Right lobe of liver (tissue), 6 donors: ENCODE data around the gene MSMO1. TPM values are rescaled to one million over a fixed set of nuclear protein-coding genes. Genes with fewer than 3 reads are reported as not detected.

ENCODE experiments used
- ATAC-seq, 4 donors: fragments of 200-7000 bp; cut with Tn5 transposase; one replicate each; pipeline ENCODE4 v1.9.1; 2020; ENCODE audit warnings: mild to moderate bottlenecking in 4 of 4, moderate library complexity in 4 of 4
- DNase-seq, 3 donors: peaks; one replicate each; pipeline ENCODE4 v3.0.0-alpha.2; 2020
- H3K27ac ChIP-seq, 3 donors: fragments of 200-600 bp; one replicate each; pipeline ENCODE4 v1.8.0; 2022
- H3K27me3 ChIP-seq, 2 donors: fragments of 200-600 bp; one replicate each; pipeline ENCODE4 v1.8.0; 2022
- H3K36me3 ChIP-seq, 4 donors: fragments of 200-600 bp; sonication (generic) in 1 of 4; one replicate each; pipeline versions ENCODE4 v1.5.1 to v1.8.0; 2017 to 2022; ENCODE audit warnings: control low read depth in 1 of 4
- H3K4me1 ChIP-seq, 4 donors: fragments of 200-600 bp; sonication (generic) in 1 of 4; one replicate each; pipeline versions ENCODE4 v1.5.1 to v1.8.0; 2017 to 2022; ENCODE audit warnings: control low read depth in 1 of 4
- H3K4me3 ChIP-seq, 3 donors: fragments of 200-600 bp; one replicate each; pipeline ENCODE4 v1.8.0; 2022
- H3K9me3 ChIP-seq, 4 donors: fragments of 200-600 bp; sonication (generic) in 1 of 4; one replicate each; pipeline versions ENCODE4 v1.5.1 to v1.8.0; 2017 to 2022; ENCODE audit warnings: control low read depth in 1 of 4
- POLR2A ChIP-seq: fragments of 450-650 bp; IDR thresholded peaks from one replicate; pipeline ENCODE4 v1.6.1; 2017; ENCODE audit warnings: antibody characterized with exemption, mild to moderate bottlenecking
- WGBS: methylation state at CpG from one replicate; pipeline ENCODE4 v1.1.6; 2018; ENCODE audit warnings: low coverage, low lambda C conversion rate; ENCODE audit not compliant: insufficient coverage; ENCODE audit errors: missing lambda C conversion rate; 5-methylcytosine and 5-hydroxymethylcytosine counted together
- intact Hi-C, 2 donors: fragments of 100-400 bp; cut with DNase I; formaldehyde crosslinking; loops; one replicate each; pipeline versions ENCODE4 v1.11.2 to v1.14.1; 2022
- total RNA-seq, 6 experiments: library from RNA; depleted of rRNA in 2 of 6; stranded (reverse); fragments of >200 nt in 2 of 6; fragmentation: NEBNext Ultra II Directional in 3 of 6; extraction: Animal tissue kit (Norgen Biotek cat#: 25700) in 3 of 6; gene quantifications; one replicate each; pipeline versions ENCODE4 v1.1.0 to v1.2.4, GENCODE V29; 2016 to 2023
- TF ChIP-seq, protein P1 (sequence below), 4 donors: fragments of 200-600 bp in 3 of 4; fragments of 450-650 bp in 1 of 4; IDR thresholded peaks; one replicate each; pipeline versions ENCODE4 v1.5.1 to v1.8.0; 2016 to 2022; ENCODE audit warnings: antibody characterized with exemption in 4 of 4, mild to moderate bottlenecking in 2 of 4
- donor health status: DM: no; HTN: yes; CAD: no.
- donor health status: DM: no; HTN: no; CAD: no.
- donor health status: DM: no; HTN: no; CAD: no.
- donor health status: DM: no; HTN: yes; CAD: no.
- donor health status: DM: no; HTN: yes; CAD: no.

Gene MSMO1
- total RNA-seq, 6 experiments from 2014 or later: 81.8 to 368 (median 122) TPM

GRCh38 chr4:165345666-165346417, 18.4 kb downstream of the MSMO1 start:
- intact Hi-C loops: loop anchor here in 1 of 2 donors (10.0 kb wide), 1 partner anchor 221 kb away; no protein-coding TSS in a partner anchor
- ATAC-seq (peak; percentile 10 to 54 (median 40)), DNase-seq (no peak)
- Histone ChIP-seq H3K36me3 (peaks cover 0 to 24% (median 5%) of the 10 kb centered on the region in 4 donors), H3K27ac (no peak overlapping the region), H3K9me3 (no peaks in the 10 kb centered on the region), H3K4me3 (no peak overlapping the region), H3K27me3 (no peaks in the 10 kb centered on the region), H3K4me1 (peaks cover 0 to 14% (median 0%) of the 10 kb centered on the region in 4 donors)
- WGBS: 60% methylated on average over 10 of the region's 10 CpGs
- TF ChIP-seq, protein P1, sequence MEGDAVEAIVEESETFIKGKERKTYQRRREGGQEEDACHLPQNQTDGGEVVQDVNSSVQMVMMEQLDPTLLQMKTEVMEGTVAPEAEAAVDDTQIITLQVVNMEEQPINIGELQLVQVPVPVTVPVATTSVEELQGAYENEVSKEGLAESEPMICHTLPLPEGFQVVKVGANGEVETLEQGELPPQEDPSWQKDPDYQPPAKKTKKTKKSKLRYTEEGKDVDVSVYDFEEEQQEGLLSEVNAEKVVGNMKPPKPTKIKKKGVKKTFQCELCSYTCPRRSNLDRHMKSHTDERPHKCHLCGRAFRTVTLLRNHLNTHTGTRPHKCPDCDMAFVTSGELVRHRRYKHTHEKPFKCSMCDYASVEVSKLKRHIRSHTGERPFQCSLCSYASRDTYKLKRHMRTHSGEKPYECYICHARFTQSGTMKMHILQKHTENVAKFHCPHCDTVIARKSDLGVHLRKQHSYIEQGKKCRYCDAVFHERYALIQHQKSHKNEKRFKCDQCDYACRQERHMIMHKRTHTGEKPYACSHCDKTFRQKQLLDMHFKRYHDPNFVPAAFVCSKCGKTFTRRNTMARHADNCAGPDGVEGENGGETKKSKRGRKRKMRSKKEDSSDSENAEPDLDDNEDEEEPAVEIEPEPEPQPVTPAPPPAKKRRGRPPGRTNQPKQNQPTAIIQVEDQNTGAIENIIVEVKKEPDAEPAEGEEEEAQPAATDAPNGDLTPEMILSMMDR (IDR thresholded peaks at IDR 0.05): peak in 1 of 4 donors; percentile 20
- no peak for TF ChIP-seq POLR2A

DNA sequence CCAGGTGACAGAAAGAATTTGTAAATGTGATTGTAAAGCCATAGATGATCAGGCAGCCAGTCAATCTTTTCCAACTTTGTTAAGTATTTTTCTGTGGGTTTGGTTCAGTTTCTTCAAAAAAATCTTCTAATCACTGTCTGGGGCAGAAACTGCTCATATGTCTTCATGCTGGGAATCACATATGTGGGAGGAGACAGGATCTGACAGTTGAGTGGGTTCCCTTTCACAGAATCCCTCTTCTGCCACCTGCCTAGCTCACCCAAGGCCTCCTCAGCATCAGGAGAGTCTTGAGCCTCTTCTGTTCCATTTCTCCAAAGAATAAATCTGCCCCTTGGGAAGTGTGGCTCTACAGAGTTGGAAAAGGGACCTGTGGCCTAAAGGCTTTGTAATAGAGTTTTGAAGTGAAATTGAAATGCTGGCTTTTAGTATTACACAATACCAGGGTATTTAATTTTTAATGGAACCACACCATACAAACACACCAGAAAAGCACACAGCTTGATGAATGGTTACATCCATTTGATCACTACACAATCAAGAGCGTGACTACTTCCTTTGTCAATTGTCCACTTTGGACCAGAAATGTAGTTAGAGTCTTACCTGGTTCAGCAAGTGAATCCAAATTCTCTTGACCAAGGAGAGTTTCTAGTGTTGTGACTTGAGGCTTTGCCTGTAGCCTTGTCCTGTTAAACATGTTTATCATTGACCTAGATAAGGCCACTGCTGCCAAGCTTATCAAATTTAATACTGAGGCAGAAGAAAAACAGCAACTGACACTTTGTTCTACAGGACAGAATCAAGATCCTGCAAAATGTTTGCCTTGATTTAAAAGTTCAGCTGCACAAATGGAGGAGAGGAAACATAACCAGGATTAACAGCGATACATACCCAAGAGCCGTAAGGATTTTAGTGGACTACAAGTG, 20.4 kb downstream of the MSMO1 start:
- H3K9me3 ChIP-seq: no peaks in the 10 kb centered on the region
- WGBS: 74% methylated on average over 3 of the region's 3 CpGs
- H3K36me3 ChIP-seq: peaks cover 0 to 3% (median 0%) of the 10 kb centered on the region in 4 donors
- intact Hi-C loops: loop anchor here in 1 of 2 donors (10.0 kb wide), 1 partner anchor 223 kb away; no protein-coding TSS in a partner anchor
- DNase-seq: no peak
- H3K4me1 ChIP-seq: peaks cover 0 to 14% (median 0%) of the 10 kb centered on the region in 4 donors
- ATAC-seq: peak; percentile 34 to 64 (median 58)
- no peaks in the 10 kb centered on the region for H3K27me3 ChIP-seq
- peak overlapping the region in 1 of 3 donors; percentile 2 for H3K27ac ChIP-seq
- H3K4me3 ChIP-seq: no peak overlapping the region
- TF ChIP-seq POLR2A: no peak
- TF ChIP-seq, protein P1 (IDR thresholded peaks at IDR 0.05): no peak

DNA sequence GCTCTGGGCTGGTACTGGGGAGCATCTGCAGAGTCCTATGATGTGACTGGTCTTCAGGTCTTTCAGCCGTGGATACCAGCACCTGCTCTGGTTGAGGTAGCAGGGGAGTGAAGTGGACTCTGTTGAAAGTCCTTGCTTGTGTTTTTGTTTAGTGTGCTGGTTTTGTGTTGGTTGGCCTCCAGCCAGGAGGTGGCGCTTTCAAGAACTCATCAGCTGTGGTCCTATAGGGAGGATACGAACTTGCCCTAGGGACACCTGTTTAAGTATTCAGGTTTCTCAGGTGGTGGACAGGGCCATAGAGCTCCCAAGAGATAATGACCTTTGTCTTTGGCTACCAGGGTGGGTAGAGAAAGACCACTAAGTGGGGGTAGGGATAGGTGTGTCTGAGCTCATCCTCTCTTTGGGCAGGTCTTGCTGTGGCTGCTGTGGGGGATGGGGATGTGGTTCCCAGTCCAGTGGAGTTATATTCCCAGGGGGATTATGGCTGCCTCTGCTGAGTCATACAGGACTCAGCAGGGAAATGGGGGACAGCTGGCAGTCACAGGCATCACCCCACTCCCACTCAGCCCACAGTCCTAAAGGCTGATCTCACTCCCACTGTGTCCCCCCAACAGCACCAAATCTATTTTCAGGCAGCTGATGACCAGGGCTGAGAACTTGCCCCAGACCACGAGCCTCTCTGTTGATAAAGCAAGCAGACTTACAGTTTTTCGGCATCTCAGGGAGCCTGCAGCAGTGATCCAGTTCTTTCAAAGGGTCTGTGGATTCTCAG, 24.1 kb downstream of the MSMO1 start:
- H3K36me3 ChIP-seq: no peaks in the 10 kb centered on the region
- H3K27me3 ChIP-seq: no peaks in the 10 kb centered on the region
- no peak overlapping the region for H3K27ac ChIP-seq
- no peaks in the 10 kb centered on the region for H3K9me3 ChIP-seq
- no peak overlapping the region for H3K4me3 ChIP-seq
- ATAC-seq (no peak), DNase-seq (no peak)
- TF ChIP-seq, protein P1 (IDR thresholded peaks at IDR 0.05): no peak
- no peak for TF ChIP-seq POLR2A
- peaks cover 0 to 14% (median 0%) of the 10 kb centered on the region in 4 donors for H3K4me1 ChIP-seq
- 100% methylated on average over 1 of the region's 5 CpGs for WGBS
- intact Hi-C loops: loop anchor here (10.0 kb wide), 1 partner anchor 113 kb away; no protein-coding TSS in a partner anchor

- WGBS: 0% methylated on average over 2 of the region's 2 CpGs
- H3K4me3 ChIP-seq: no peak overlapping the region
- H3K9me3 ChIP-seq: no peaks in the 10 kb centered on the region
- DNase-seq (peak in 1 of 3 donors; percentile 23), ATAC-seq (peak in 3 of 4 donors; percentile 56 to 89 (median 83))
- no peak overlapping the region for H3K27ac ChIP-seq
- H3K4me1 ChIP-seq: no peaks in the 10 kb centered on the region
- intact Hi-C loops: loop anchor here (10.0 kb wide), 1 partner anchor 109 kb away; no protein-coding TSS in a partner anchor
- no peak for TF ChIP-seq POLR2A
- TF ChIP-seq, protein P1 (IDR thresholded peaks at IDR 0.05): peak; percentile 30 to 59 (median 44)
- no peaks in the 10 kb centered on the region for H3K27me3 ChIP-seq
- H3K36me3 ChIP-seq: no peaks in the 10 kb centered on the region
Observed at GRCh38 chr4:165355900-165356300, 28.4 kb downstream of the MSMO1 start.
